K562 (cell line): ENCODE measurements around the gene LDLRAD3.

Source experiments
- ATF1 ChIP-seq, 2 experiments: fragments of 450-650 bp in 1 of 2; IDR thresholded peaks; 2 replicates each; pipeline ENCODE4 v1.6.1; 2016; ENCODE audit warnings: missing compliant biosample characterization in 1 of 2, missing genetic modification characterization in 1 of 2
- CHD1 ChIP-seq: fragments of 200-600 bp; sonication (generic); IDR thresholded peaks from one replicate; pipeline ENCODE4 v1.6.1; 2012; ENCODE audit warnings: mild to moderate bottlenecking, moderate library complexity, low read length, inconsistent platforms
- CHD2 ChIP-seq: IDR thresholded peaks from 2 replicates; pipeline ENCODE4 v1.6.1; 2011; ENCODE audit warnings: low read depth, low read length
- CTCF ChIP-seq, 3 experiments: IDR thresholded peaks in 2 of 3; conservative IDR thresholded peaks in 1 of 3; 2 replicates each; pipeline ENCODE4 v1.5.1; 2011 to 2012; ENCODE audit warnings: low read length in 3 of 3, mild to moderate bottlenecking in 3 of 3, control low read depth in 2 of 3, improper control_type of control experiment in 1 of 3, inconsistent platforms in 1 of 3, low read depth in 1 of 3, mixed read lengths in 1 of 3, moderate library complexity in 1 of 3; ENCODE audit not compliant: insufficient read depth in 2 of 3
- EP300 ChIP-seq: IDR thresholded peaks from 2 replicates; pipeline ENCODE4 v1.6.1; 2012; ENCODE audit warnings: low read length, improper control_type of control experiment
- EZH2 ChIP-seq: IDR thresholded peaks from 2 replicates; pipeline ENCODE4 v1.6.1; 2012; ENCODE audit warnings: low read depth, mild to moderate bottlenecking, inconsistent platforms, low read length, borderline replicate concordance
- POLR2AphosphoS5 ChIP-seq: IDR thresholded peaks from 2 replicates; pipeline ENCODE4 v1.6.1; 2011; ENCODE audit warnings: mild to moderate bottlenecking, low read depth, low read length, moderate library complexity; ENCODE audit not compliant: control insufficient read depth, insufficient read depth
- POLR2H ChIP-seq: IDR thresholded peaks from 2 replicates; pipeline ENCODE4 v1.6.1; 2016; ENCODE audit warnings: missing genetic modification characterization, low read depth, mild to moderate bottlenecking, control low read depth, missing compliant biosample characterization, moderate library complexity
- SNRNP70 ChIP-seq: fragments of 200-400 bp; formaldehyde crosslinking; optimal IDR thresholded peaks from 2 replicates; pipeline ENCODE3; 2017; ENCODE audit warnings: low read depth, low read length
- SOX6 ChIP-seq: fragments of 450-650 bp; IDR thresholded peaks from 2 replicates; pipeline ENCODE4 v1.6.1; 2014; ENCODE audit warnings: mild to moderate bottlenecking
- SREBF1 ChIP-seq: fragments of 150-350 bp; IDR thresholded peaks from 2 replicates; pipeline ENCODE4 v1.6.1; 2014; ENCODE audit warnings: antibody characterized with exemption, low read depth, low read length, borderline replicate concordance
- SREBF2 ChIP-seq: sonication (generic); formaldehyde crosslinking; IDR thresholded peaks from 2 replicates; pipeline ENCODE4 v1.4.0; 2020; ENCODE audit warnings: mild to moderate bottlenecking, missing genetic modification reagents
- ZFP1 ChIP-seq: fragments of 450-650 bp; formaldehyde crosslinking; IDR thresholded peaks from 2 replicates; pipeline ENCODE4 v1.4.0; 2020; ENCODE audit warnings: mild to moderate bottlenecking, mixed read lengths
- ZNF23 ChIP-seq: fragments of 250-450 bp; sonication (Bioruptor Pico); IDR thresholded peaks from 2 replicates; pipeline ENCODE4 v1.4.0; 2020; ENCODE audit warnings: mild to moderate bottlenecking

GRCh38 chr11:35916270-35916669, 27.6 kb upstream of the LDLRAD3 start:
- TF ChIP-seq SREBF1 (no peak), CTCF (IDR thresholded peaks at IDR 0.05 in 2 of 3, conservative IDR thresholded peaks at IDR 0.05 in 1 of 3; ENCODE audit: insufficient read depth in 2 of 3, low read depth in 1 of 3, low read length in 3 of 3) (no peak), CHD2 (no peak), EZH2 (no peak), ZFP1 (CRISPR knock-in tag) (no peak), POLR2H (tag) (no peak), POLR2AphosphoS5 (no peak), SOX6 (no peak), ATF1 (CRISPR knock-in tag; IDR thresholded peaks at IDR 0.05) (no peak), ATF1 (tag; IDR thresholded peaks at IDR 0.05) (no peak), SREBF2 (CRISPR knock-in tag) (no peak), EP300 (no peak), CHD1 (no peak), ZNF23 (CRISPR knock-in tag) (no peak), SNRNP70 (no peak)
